H9 (cell line): ENCODE results near the gene ZNF214. TPM values are rescaled to one million over a fixed set of nuclear protein-coding genes. Genes with fewer than 3 reads are reported as not detected.

ENCODE experiments used
- DNase-seq: peaks from one replicate; pipeline ENCODE4 v3.0.0-alpha.2; 2017
- H2AFZ ChIP-seq: one replicate; pipeline ENCODE4 v1.6.1; 2013; ENCODE audit warnings: mild to moderate bottlenecking, low read length, control low read depth, moderate library complexity
- H2AK5ac ChIP-seq: 2 replicates; pipeline ENCODE4 v1.6.1; 2013; ENCODE audit warnings: low read length, control low read depth, mixed read lengths; ENCODE audit not compliant: insufficient read length
- H2BK120ac ChIP-seq: one replicate; pipeline ENCODE4 v1.6.1; 2013; ENCODE audit warnings: low read depth, mild to moderate bottlenecking, low read length, control low read depth, inconsistent platforms; ENCODE audit not compliant: poor library complexity, severe bottlenecking
- H2BK12ac ChIP-seq: 2 replicates; pipeline ENCODE4 v1.6.1; 2013; ENCODE audit warnings: low read length, control low read depth, mixed read lengths, low read depth; ENCODE audit not compliant: insufficient read length
- H2BK15ac ChIP-seq: 2 replicates; pipeline ENCODE4 v1.6.1; 2013; ENCODE audit warnings: low read depth, low read length, control low read depth
- H2BK20ac ChIP-seq: one replicate; pipeline ENCODE4 v1.6.1; 2013; ENCODE audit warnings: low read depth, mild to moderate bottlenecking, low read length, control low read depth, inconsistent platforms; ENCODE audit not compliant: poor library complexity, severe bottlenecking
- H2BK5ac ChIP-seq: 2 replicates; pipeline ENCODE4 v1.6.1; 2013; ENCODE audit warnings: low read length, control low read depth, mixed read lengths; ENCODE audit not compliant: insufficient read length
- H3K14ac ChIP-seq: 2 replicates; pipeline ENCODE4 v1.6.1; 2013; ENCODE audit warnings: low read length, control low read depth; ENCODE audit not compliant: insufficient read depth
- H3K18ac ChIP-seq: 2 replicates; pipeline ENCODE4 v1.6.1; 2013; ENCODE audit warnings: low read depth, mild to moderate bottlenecking, mixed read lengths, low read length, control low read depth; ENCODE audit not compliant: insufficient read length
- H3K23ac ChIP-seq: 2 replicates; pipeline ENCODE4 v1.6.1; 2013; ENCODE audit warnings: low read length, control low read depth, mixed read lengths, low read depth; ENCODE audit not compliant: insufficient read length
- H3K23me2 ChIP-seq: 2 replicates; pipeline ENCODE4 v1.6.1; 2013; ENCODE audit warnings: low read depth, mild to moderate bottlenecking, mixed read lengths, low read length, control low read depth; ENCODE audit not compliant: insufficient read length, poor library complexity, severe bottlenecking
- H3K27ac ChIP-seq: 2 replicates; pipeline ENCODE4 v1.5.1; 2013; ENCODE audit warnings: low read length, control low read depth, mixed read lengths, low read depth; ENCODE audit not compliant: insufficient read length
- H3K27me3 ChIP-seq: 2 replicates; pipeline ENCODE4 v1.6.1; 2013; ENCODE audit warnings: low read length, control low read depth, inconsistent platforms; ENCODE audit not compliant: insufficient read depth
- H3K4ac ChIP-seq: 2 replicates; pipeline ENCODE4 v1.6.1; 2013; ENCODE audit warnings: low read depth, mild to moderate bottlenecking, control low read depth, inconsistent platforms, low read length, moderate library complexity
- H3K4me1 ChIP-seq: 2 replicates; pipeline ENCODE4 v1.6.1; 2013; ENCODE audit warnings: low read length, control low read depth, inconsistent platforms; ENCODE audit not compliant: insufficient read depth
- H3K4me2 ChIP-seq: 2 replicates; pipeline ENCODE4 v1.6.1; 2013; ENCODE audit warnings: low read length, control low read depth, mixed read lengths; ENCODE audit not compliant: insufficient read length, insufficient read depth
- H3K56ac ChIP-seq: 2 replicates; pipeline ENCODE4 v1.6.1; 2013; ENCODE audit warnings: low read depth, mild to moderate bottlenecking, mixed read lengths, low read length, control low read depth; ENCODE audit not compliant: insufficient read length
- H3K79me1 ChIP-seq: 2 replicates; pipeline ENCODE4 v1.6.1; 2013; ENCODE audit warnings: low read depth, mild to moderate bottlenecking, moderate library complexity, low read length, control low read depth, inconsistent platforms; ENCODE audit not compliant: insufficient read depth, poor library complexity, severe bottlenecking
- H3K79me2 ChIP-seq: 2 replicates; pipeline ENCODE4 v1.6.1; 2013; ENCODE audit warnings: low read length, control low read depth, inconsistent platforms; ENCODE audit not compliant: insufficient read depth
- H3K9ac ChIP-seq: 2 replicates; pipeline ENCODE4 v1.6.1; 2013; ENCODE audit warnings: low read length, control low read depth, mixed read lengths; ENCODE audit not compliant: insufficient read length; ENCODE audit errors: extremely low read depth
- H3K9me3 ChIP-seq: one replicate; pipeline ENCODE4 v1.6.1; 2013; ENCODE audit warnings: low read depth, low read length, inconsistent platforms; ENCODE audit not compliant: control insufficient read depth
- H3T11ph ChIP-seq: one replicate; pipeline ENCODE4 v1.6.1; 2013; ENCODE audit warnings: mild to moderate bottlenecking, low read length, control low read depth, inconsistent platforms
- H4K20me1 ChIP-seq: one replicate; pipeline ENCODE4 v1.6.1; 2013; ENCODE audit not compliant: control insufficient read depth, insufficient read length, insufficient read depth
- H4K5ac ChIP-seq: 2 replicates; pipeline ENCODE4 v1.6.1; 2013; ENCODE audit warnings: low read depth, mild to moderate bottlenecking, mixed read lengths, low read length, control low read depth; ENCODE audit not compliant: insufficient read length
- H4K8ac ChIP-seq: replicated peaks from 2 replicates; pipeline ENCODE4 v1.6.1; 2013; ENCODE audit warnings: low read length, control low read depth, mixed read lengths, low read depth; ENCODE audit not compliant: insufficient read length
- H4K91ac ChIP-seq: 2 replicates; pipeline ENCODE4 v1.6.1; 2013; ENCODE audit warnings: low read depth, mild to moderate bottlenecking, moderate library complexity, mixed read lengths, low read length, control low read depth; ENCODE audit not compliant: insufficient read length
- H3K27ac Mint-ChIP-seq, 3 experiments: 2 replicates in 2 of 3; 3 replicates in 1 of 3; pipeline ENCODE4 v1.8.0; 2020 to 2021; ENCODE audit warnings: mixed read lengths in 3 of 3, mild to moderate bottlenecking in 1 of 3, moderate library complexity in 1 of 3
- H3K27me3 Mint-ChIP-seq: 2 replicates; pipeline ENCODE4 v1.8.0; 2021; ENCODE audit warnings: low read depth, mild to moderate bottlenecking, moderate library complexity, mixed read lengths
- H3K36me3 Mint-ChIP-seq, 3 experiments: 2 replicates in 2 of 3; 3 replicates in 1 of 3; pipeline ENCODE4 v1.8.0; 2020 to 2021; ENCODE audit warnings: low read depth in 3 of 3, mixed read lengths in 3 of 3; ENCODE audit not compliant: insufficient read depth in 1 of 3
- H3K4me1 Mint-ChIP-seq, 2 experiments: 2 replicates each; pipeline ENCODE4 v1.8.0; 2020; ENCODE audit warnings: mixed read lengths in 2 of 2
- H3K4me3 Mint-ChIP-seq, 2 experiments: 2 replicates in 1 of 2; 3 replicates in 1 of 2; pipeline ENCODE4 v1.8.0; 2020 to 2021; ENCODE audit warnings: mild to moderate bottlenecking in 2 of 2, mixed read lengths in 2 of 2, moderate library complexity in 1 of 2
- H3K9me3 Mint-ChIP-seq, 2 experiments: 2 replicates in 1 of 2; 3 replicates in 1 of 2; pipeline ENCODE4 v1.8.0; 2020; ENCODE audit warnings: mild to moderate bottlenecking in 2 of 2, mixed read lengths in 2 of 2, moderate library complexity in 1 of 2
- WGBS: extraction: QIAGEN DNeasy Blood & Tissue Kit; methylation state at CpG from one replicate; pipeline ENCODE4 v1.1.7; 2013; ENCODE audit warnings: missing lambda C conversion rate, low lambda C conversion rate, mixed read lengths; ENCODE audit not compliant: insufficient read length; ENCODE audit errors: extremely low coverage; 5-methylcytosine and 5-hydroxymethylcytosine counted together
- total RNA-seq: library from RNA; stranded (reverse); gene quantifications from 2 replicates; pipeline ENCODE4 v1.2.1, GENCODE V29; 2021
- TF ChIP-seq, protein P1 (sequence below): fragments of 200-600 bp; sonication (generic); conservative IDR thresholded peaks from 3 replicates; pipeline ENCODE4 v1.8.0; 2021; ENCODE audit warnings: antibody characterized with exemption, mild to moderate bottlenecking

The ZNF214 gene
- total RNA-seq, 1 experiment from 2014 or later: 4.0 TPM

DNA sequence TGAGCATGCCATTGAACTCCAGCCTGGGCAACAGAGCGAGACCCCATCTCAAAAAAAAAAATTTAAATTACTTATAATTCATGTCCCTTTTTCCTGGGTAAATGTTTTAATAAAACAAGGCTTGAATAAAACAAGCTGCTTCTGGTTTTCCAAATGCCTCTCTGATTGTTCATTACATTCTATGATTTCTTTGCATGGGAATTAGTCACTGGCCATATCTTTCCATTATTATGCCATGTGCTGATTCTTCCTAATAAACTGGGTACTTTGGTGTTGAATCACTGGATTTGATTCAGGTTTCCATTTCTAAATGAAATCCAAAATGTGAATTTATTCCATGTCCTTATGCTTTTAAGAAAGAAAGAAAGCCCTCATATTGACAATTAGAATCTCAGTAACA is 51.3 kb downstream of the ZNF214 start:
- H2BK12ac ChIP-seq: no peak overlapping the region
- H3K27me3 Mint-ChIP-seq: no peaks in the 10 kb centered on the region

More for the DNA sequence above, 51.3 kb downstream of the ZNF214 start:
- H3K27me3 ChIP-seq: no peaks in the 10 kb centered on the region
- H3K4me3 Mint-ChIP-seq: no peak overlapping the region
- no peak overlapping the region for H2BK20ac ChIP-seq
- H4K5ac ChIP-seq: no peak overlapping the region
- no peak overlapping the region for H3K18ac ChIP-seq
- H3K4ac ChIP-seq: no peak overlapping the region
- H3K23me2 ChIP-seq: no peaks in the 10 kb centered on the region
- peaks cover 9 to 14% (median 10%) of the 10 kb centered on the region in 3 experiments; a peak in 6 of 7 replicates for H3K36me3 Mint-ChIP-seq
- H3K9ac ChIP-seq: no peak overlapping the region
- no peaks in the 10 kb centered on the region for H4K20me1 ChIP-seq
- H3K56ac ChIP-seq: no peak overlapping the region
- peaks cover 9 to 15% of the 10 kb centered on the region in 2 experiments; a peak in 3 of 5 replicates for H3K9me3 Mint-ChIP-seq
- no peak overlapping the region for H3T11ph ChIP-seq
- H3K27ac Mint-ChIP-seq: no peak overlapping the region
- H2BK15ac ChIP-seq: no peak overlapping the region
- H4K8ac ChIP-seq: no peak overlapping the region
- H2AFZ ChIP-seq: no peak overlapping the region
- H3K79me2 ChIP-seq: no peaks in the 10 kb centered on the region
- 0 out of 4 replicates have a peak, but pooled peaks cover 0 to 2% of the 10 kb centered on the region in 2 experiments for H3K4me1 Mint-ChIP-seq
- TF ChIP-seq, protein P1, sequence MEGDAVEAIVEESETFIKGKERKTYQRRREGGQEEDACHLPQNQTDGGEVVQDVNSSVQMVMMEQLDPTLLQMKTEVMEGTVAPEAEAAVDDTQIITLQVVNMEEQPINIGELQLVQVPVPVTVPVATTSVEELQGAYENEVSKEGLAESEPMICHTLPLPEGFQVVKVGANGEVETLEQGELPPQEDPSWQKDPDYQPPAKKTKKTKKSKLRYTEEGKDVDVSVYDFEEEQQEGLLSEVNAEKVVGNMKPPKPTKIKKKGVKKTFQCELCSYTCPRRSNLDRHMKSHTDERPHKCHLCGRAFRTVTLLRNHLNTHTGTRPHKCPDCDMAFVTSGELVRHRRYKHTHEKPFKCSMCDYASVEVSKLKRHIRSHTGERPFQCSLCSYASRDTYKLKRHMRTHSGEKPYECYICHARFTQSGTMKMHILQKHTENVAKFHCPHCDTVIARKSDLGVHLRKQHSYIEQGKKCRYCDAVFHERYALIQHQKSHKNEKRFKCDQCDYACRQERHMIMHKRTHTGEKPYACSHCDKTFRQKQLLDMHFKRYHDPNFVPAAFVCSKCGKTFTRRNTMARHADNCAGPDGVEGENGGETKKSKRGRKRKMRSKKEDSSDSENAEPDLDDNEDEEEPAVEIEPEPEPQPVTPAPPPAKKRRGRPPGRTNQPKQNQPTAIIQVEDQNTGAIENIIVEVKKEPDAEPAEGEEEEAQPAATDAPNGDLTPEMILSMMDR: no peak
- H3K27ac ChIP-seq: no peak overlapping the region
- no peaks in the 10 kb centered on the region for H3K9me3 ChIP-seq
- no CpG with 5 or more reads among the region's 1 CpG for WGBS
- H2BK5ac ChIP-seq: no peak overlapping the region
- DNase-seq: no peak
- no peak overlapping the region for H4K91ac ChIP-seq
- H2BK120ac ChIP-seq: no peak overlapping the region
- H2AK5ac ChIP-seq: no peak overlapping the region
- H3K79me1 ChIP-seq: no peaks in the 10 kb centered on the region
- no peak overlapping the region for H3K4me2 ChIP-seq
- H3K14ac ChIP-seq: no peak overlapping the region
- no peak overlapping the region for H3K23ac ChIP-seq
- H3K4me1 ChIP-seq: no peaks in the 10 kb centered on the region
